Measurements from ENCODE around the gene CNPY1. TPM values are rescaled to one million over a fixed set of nuclear protein-coding genes. Genes with fewer than 3 reads are reported as not detected.
A peak's percentile ranks its signal among the peaks of the same experiment; 100 is the strongest.
"Not testable (repeated sequence)": the region's sequence is repeated elsewhere in the genome, so short reads cannot be mapped to it uniquely, and the experiment has no call there.

CNPY1 gene
- total RNA-seq, 1 donor from 2014 or later: not detected

DNA sequence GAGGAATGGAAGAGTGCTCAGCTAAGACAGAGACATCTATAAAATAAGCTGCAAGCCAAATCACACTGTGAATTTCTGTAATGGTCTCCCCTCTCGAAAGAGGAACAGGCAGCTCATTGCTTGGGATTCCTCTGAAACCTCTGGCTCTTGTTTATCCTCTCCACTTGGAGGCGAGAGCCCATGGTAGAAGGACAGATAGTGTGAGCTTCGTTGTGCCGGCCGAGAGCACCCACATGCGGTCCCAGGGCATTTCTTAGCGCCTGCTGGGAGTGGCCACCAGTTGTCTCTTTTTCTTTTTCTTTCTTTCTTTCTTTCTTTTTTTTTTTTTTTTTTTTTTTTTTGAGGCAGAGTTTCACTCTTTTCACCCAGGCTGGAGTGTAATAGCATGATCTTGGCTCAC, 26.2 kb downstream of the CNPY1 start:
- H3K4me1 ChIP-seq: no peaks in the 10 kb centered on the region
- TF ChIP-seq POLR2AphosphoS5 (IDR thresholded peaks at IDR 0.05; ENCODE audit: insufficient read depth in 1 of 2, low read depth in 1 of 2) (no peak), POLR2A (IDR thresholded peaks at IDR 0.05) (no peak)
- TF ChIP-seq, protein P1, sequence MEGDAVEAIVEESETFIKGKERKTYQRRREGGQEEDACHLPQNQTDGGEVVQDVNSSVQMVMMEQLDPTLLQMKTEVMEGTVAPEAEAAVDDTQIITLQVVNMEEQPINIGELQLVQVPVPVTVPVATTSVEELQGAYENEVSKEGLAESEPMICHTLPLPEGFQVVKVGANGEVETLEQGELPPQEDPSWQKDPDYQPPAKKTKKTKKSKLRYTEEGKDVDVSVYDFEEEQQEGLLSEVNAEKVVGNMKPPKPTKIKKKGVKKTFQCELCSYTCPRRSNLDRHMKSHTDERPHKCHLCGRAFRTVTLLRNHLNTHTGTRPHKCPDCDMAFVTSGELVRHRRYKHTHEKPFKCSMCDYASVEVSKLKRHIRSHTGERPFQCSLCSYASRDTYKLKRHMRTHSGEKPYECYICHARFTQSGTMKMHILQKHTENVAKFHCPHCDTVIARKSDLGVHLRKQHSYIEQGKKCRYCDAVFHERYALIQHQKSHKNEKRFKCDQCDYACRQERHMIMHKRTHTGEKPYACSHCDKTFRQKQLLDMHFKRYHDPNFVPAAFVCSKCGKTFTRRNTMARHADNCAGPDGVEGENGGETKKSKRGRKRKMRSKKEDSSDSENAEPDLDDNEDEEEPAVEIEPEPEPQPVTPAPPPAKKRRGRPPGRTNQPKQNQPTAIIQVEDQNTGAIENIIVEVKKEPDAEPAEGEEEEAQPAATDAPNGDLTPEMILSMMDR (IDR thresholded peaks at IDR 0.05): no peak
- H3K9me3 ChIP-seq: no peaks in the 10 kb centered on the region
- H3K4me3 ChIP-seq: no peak overlapping the region
- intact Hi-C loops (cut with DNase I): no loop called here
- H3K27ac ChIP-seq: no peak overlapping the region
- H3K36me3 ChIP-seq: no peaks in the 10 kb centered on the region
- no peaks in the 10 kb centered on the region for H3K27me3 ChIP-seq
- DNase-seq (ENCODE audit: extremely low spot score in 2 of 2): no peak

DNA sequence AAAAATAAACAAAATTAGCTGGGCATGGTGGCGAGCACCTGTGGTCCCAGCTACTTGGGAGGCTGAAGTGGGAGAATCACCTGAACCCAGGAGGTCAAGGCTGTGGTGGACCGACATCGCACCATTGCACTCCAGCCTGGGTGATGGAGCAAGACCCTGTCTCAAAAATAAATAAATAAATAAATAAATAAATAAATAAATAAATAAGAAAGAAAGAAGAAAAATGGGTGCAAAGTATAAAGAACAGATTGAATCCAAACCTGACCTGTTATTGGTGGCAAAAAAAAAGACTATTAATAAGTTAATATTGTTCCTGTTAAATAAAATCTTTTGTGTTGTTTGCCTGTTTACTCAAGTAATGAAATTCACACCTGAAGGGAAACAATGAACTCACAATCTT, 27.0 kb downstream of the CNPY1 start:
- H3K9me3 ChIP-seq; H3K36me3 ChIP-seq; H3K4me1 ChIP-seq; H3K4me3 ChIP-seq; H3K27ac ChIP-seq; H3K27me3 ChIP-seq; intact Hi-C loops (cut with DNase I); DNase-seq (ENCODE audit: extremely low spot score in 2 of 2): not testable (repeated sequence)

DNA sequence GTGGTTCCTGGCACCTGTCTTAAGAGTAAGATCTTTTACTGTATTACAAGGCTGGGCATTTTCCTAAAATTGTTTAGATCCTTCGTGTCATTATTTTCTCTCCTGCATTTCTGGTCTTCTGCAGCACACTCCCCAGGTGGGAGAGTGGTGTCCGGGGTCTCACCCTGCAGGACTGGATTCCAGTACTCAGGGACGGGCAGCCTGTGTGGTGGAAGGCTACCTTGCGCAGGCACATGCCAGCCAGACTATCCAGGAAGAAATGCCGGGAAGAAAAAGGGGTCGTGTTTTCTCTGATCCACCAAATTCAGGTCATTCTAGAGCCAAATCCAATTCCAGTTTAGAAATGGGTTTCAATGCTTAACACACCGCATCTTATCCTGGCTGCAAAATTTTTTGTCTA, 27.7 kb downstream of the CNPY1 start:
- H3K4me3 ChIP-seq: no peak overlapping the region
- intact Hi-C loops (cut with DNase I): no loop called here
- no peak overlapping the region for H3K27ac ChIP-seq
- no peak for DNase-seq (ENCODE audit: extremely low spot score in 2 of 2)
- TF ChIP-seq POLR2AphosphoS5 (IDR thresholded peaks at IDR 0.05; ENCODE audit: insufficient read depth in 1 of 2, low read depth in 1 of 2) (no peak), POLR2A (IDR thresholded peaks at IDR 0.05) (no peak)
- TF ChIP-seq, protein P1 (IDR thresholded peaks at IDR 0.05): no peak
- no peaks in the 10 kb centered on the region for H3K36me3 ChIP-seq
- no peaks in the 10 kb centered on the region for H3K27me3 ChIP-seq
- H3K4me1 ChIP-seq: no peaks in the 10 kb centered on the region
- H3K9me3 ChIP-seq: no peaks in the 10 kb centered on the region

DNA sequence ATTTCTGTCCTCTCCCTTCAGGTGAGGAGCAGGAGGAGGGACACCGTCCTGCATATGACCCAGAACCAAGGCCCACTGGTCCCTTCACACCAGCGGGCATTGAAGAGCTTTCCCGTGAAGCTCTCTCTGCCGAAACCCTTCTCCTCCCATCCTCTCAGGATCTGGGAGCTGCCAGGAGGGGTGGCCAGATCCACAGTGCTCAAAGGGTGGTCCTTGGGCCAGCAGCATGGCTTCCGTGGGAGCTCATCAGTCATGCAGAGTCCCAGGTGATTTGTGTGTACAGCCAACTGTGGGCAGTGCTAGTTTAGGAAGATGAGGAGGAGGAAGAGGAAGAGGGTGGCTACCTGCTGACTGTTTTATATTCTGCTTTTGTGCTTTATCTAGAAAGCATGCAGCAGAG, 28.4 kb downstream of the CNPY1 start:
- no peak overlapping the region for H3K4me3 ChIP-seq
- no peaks in the 10 kb centered on the region for H3K4me1 ChIP-seq
- DNase-seq (ENCODE audit: extremely low spot score in 2 of 2): no peak
- intact Hi-C loops (cut with DNase I): no loop called here
- TF ChIP-seq, protein P1 (IDR thresholded peaks at IDR 0.05): no peak
- no peak for TF ChIP-seq POLR2AphosphoS5 (IDR thresholded peaks at IDR 0.05; ENCODE audit: insufficient read depth in 1 of 2, low read depth in 1 of 2)
- no peaks in the 10 kb centered on the region for H3K9me3 ChIP-seq
- no peaks in the 10 kb centered on the region for H3K27me3 ChIP-seq
- no peak overlapping the region for H3K27ac ChIP-seq
- H3K36me3 ChIP-seq: no peaks in the 10 kb centered on the region

DNA sequence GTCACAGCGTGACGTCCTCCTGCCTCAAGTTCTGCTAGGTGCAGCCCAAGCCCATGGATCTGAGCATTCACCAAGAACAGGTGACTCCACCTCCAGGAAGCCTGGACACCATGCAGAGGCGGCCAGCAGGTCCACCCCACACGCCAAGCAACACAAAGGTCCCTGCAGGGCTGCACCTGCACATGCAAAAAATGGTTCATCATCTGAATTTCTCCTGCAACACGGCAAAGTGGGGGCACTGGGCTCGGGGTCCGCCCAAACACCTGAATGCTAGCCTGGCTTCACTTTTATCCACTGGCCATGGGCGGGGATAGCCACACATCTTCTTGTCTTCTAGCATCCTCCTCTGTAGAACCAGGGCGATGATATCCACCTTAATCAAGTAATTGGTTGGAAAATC, 28.9 kb downstream of the CNPY1 start:
- H3K4me1 ChIP-seq: no peaks in the 10 kb centered on the region
- intact Hi-C loops (cut with DNase I): no loop called here
- peak in 1 of 2 donors; percentile 83 for DNase-seq (ENCODE audit: extremely low spot score in 2 of 2)

More for the DNA sequence above, 28.9 kb downstream of the CNPY1 start:
- TF ChIP-seq POLR2AphosphoS5 (IDR thresholded peaks at IDR 0.05; ENCODE audit: insufficient read depth in 1 of 2, low read depth in 1 of 2): no peak
- TF ChIP-seq, protein P1 (IDR thresholded peaks at IDR 0.05): no peak
- TF ChIP-seq POLR2A (IDR thresholded peaks at IDR 0.05): no peak
- Histone ChIP-seq H3K4me3 (no peak overlapping the region), H3K27me3 (no peaks in the 10 kb centered on the region), H3K27ac (no peak overlapping the region), H3K9me3 (no peaks in the 10 kb centered on the region), H3K36me3 (no peaks in the 10 kb centered on the region)

Data from vagina (tissue), 2 donors.